ENCODE data around the gene GADD45GIP1. TPM values are rescaled to one million over a fixed set of nuclear protein-coding genes. Genes with fewer than 3 reads are reported as not detected.

GADD45GIP1 gene
- total and polyA plus RNA-seq, 2 donors (not counting 1 experiment from before 2014, with no cell fraction given), result 12.6 to 17.5 TPM

GRCh38 chr19:12944104-12944674, 12.8 kb downstream of the GADD45GIP1 start:
- POLR2A ChIA-PET, result interaction anchor here (0.8 kb wide), 1 partner anchor 53 kb away, joined by 3 read pairs; the partner anchor contains the start of gene GCDH
- Histone ChIP-seq H3K27ac (ENCODE audit: low read length in 2 of 2) (peak overlapping the region; percentile 68 to 86), H3K9ac (ENCODE audit: low read length) (no peak overlapping the region), H2AFZ (ENCODE audit: insufficient read depth, low read depth, low read length, poor library complexity, severe bottlenecking) (no peak overlapping the region), H3K4me2 (replicated peaks; ENCODE audit: low read depth, low read length, poor library complexity, severe bottlenecking) (no peak overlapping the region), H3K27me3 (replicated peaks in 1 of 4; ENCODE audit: control extremely low read depth in 1 of 4, control insufficient read depth in 3 of 4, insufficient read depth in 4 of 4, low read length in 3 of 4) (no peaks in the 10 kb centered on the region), H3K4me1 (ENCODE audit: control insufficient read depth in 2 of 2, insufficient read depth in 2 of 2, low read length in 2 of 2) (peaks cover 32 to 58% of the 10 kb centered on the region in 2 donors), H3K36me3 (replicated peaks in 1 of 2; ENCODE audit: control extremely low read depth in 1 of 2, control insufficient read depth in 1 of 2, extremely low read depth in 1 of 2, insufficient read depth in 2 of 2, low read length in 1 of 2) (peaks cover 0 to 73% of the 10 kb centered on the region in 2 experiments), H3K4me3 (ENCODE audit: control extremely low read depth in 1 of 5, extremely low read depth in 1 of 5, insufficient read depth in 1 of 5, low read depth in 2 of 5, low read length in 4 of 5) (no peak overlapping the region), H3K9me3 (ENCODE audit: control extremely low read depth in 1 of 3, control insufficient read depth in 2 of 3, insufficient read depth in 1 of 3, low read length in 2 of 3) (peaks cover 0 to 7% (median 0%) of the 10 kb centered on the region in 3 donors), H4K20me1 (ENCODE audit: control insufficient read depth, insufficient read depth, low read length, poor library complexity, severe bottlenecking) (peaks cover 51% of the 10 kb centered on the region), H3K79me2 (ENCODE audit: control insufficient read depth, insufficient read depth, low read length) (peaks cover 61% of the 10 kb centered on the region)
- intact Hi-C loops (cut with micrococcal nuclease), result no loop called here
- no peak for ATAC-seq (ENCODE audit: low read depth)
- no peaks in the 10 kb centered on the region for H3K27me3 Mint-ChIP-seq
- CTCF ChIA-PET, result interaction anchor here (0.6 to 0.7 kb wide), 2 partner anchors 21 to 33 kb away, joined by 3 to 4 read pairs; no protein-coding TSS in a partner anchor
- WGBS (ENCODE audit: insufficient coverage), result no CpG with 5 or more reads among the region's 2 CpGs
- peak overlapping the region; percentile 46 for H3K27ac Mint-ChIP-seq
- no peaks in the 10 kb centered on the region for H3K9me3 Mint-ChIP-seq (ENCODE audit: insufficient read depth)
- TF ChIP-seq EZH2 (IDR thresholded peaks at IDR 0.05; ENCODE audit: borderline replicate concordance, insufficient read depth, low read depth, low read length, poor library complexity, severe bottlenecking) (no peak), CTCF (IDR thresholded peaks at IDR 0.05) (no peak)
- no peak overlapping the region for H3K4me3 Mint-ChIP-seq
- H3K4me1 Mint-ChIP-seq, result peaks cover 60% of the 10 kb centered on the region
- no peak for DNase-seq

GRCh38 chr19:12943437-12944044, 13.5 kb downstream of the GADD45GIP1 start:
- intact Hi-C loops (cut with micrococcal nuclease), result no loop called here
- Mint-ChIP-seq H3K27me3 (no peaks in the 10 kb centered on the region), H3K27ac (peak overlapping the region; percentile 43), H3K9me3 (ENCODE audit: insufficient read depth) (no peaks in the 10 kb centered on the region), H3K4me1 (peaks cover 64% of the 10 kb centered on the region), H3K4me3 (peak overlapping the region; percentile 19)
- WGBS (ENCODE audit: insufficient coverage), result 86% methylated on average over 10 of the region's 18 CpGs
- ChIA-PET POLR2A (interaction anchor here (0.8 kb wide), 1 partner anchor 52 kb away, joined by 3 read pairs; the partner anchor contains the start of gene GCDH), CTCF (interaction anchor here (0.7 kb wide), 1 partner anchor 22 kb away, joined by 4 read pairs; no protein-coding TSS in a partner anchor)
- Histone ChIP-seq H2AFZ (ENCODE audit: insufficient read depth, low read depth, low read length, poor library complexity, severe bottlenecking) (no peak overlapping the region), H3K79me2 (ENCODE audit: control insufficient read depth, insufficient read depth, low read length) (peaks cover 67% of the 10 kb centered on the region), H3K9ac (ENCODE audit: low read length) (no peak overlapping the region), H3K36me3 (replicated peaks in 1 of 2; ENCODE audit: control extremely low read depth in 1 of 2, control insufficient read depth in 1 of 2, extremely low read depth in 1 of 2, insufficient read depth in 2 of 2, low read length in 1 of 2) (peaks cover 0 to 67% of the 10 kb centered on the region in 2 experiments), H3K27me3 (replicated peaks in 1 of 4; ENCODE audit: control extremely low read depth in 1 of 4, control insufficient read depth in 3 of 4, insufficient read depth in 4 of 4, low read length in 3 of 4) (no peaks in the 10 kb centered on the region), H3K27ac (ENCODE audit: low read length in 2 of 2) (peak overlapping the region in 1 of 2 donors; percentile 30), H3K4me3 (ENCODE audit: control extremely low read depth in 1 of 5, extremely low read depth in 1 of 5, insufficient read depth in 1 of 5, low read depth in 2 of 5, low read length in 4 of 5) (no peak overlapping the region), H3K9me3 (ENCODE audit: control extremely low read depth in 1 of 3, control insufficient read depth in 2 of 3, insufficient read depth in 1 of 3, low read length in 2 of 3) (peaks cover 0 to 7% (median 0%) of the 10 kb centered on the region in 3 donors), H3K4me2 (replicated peaks; ENCODE audit: low read depth, low read length, poor library complexity, severe bottlenecking) (no peak overlapping the region), H4K20me1 (ENCODE audit: control insufficient read depth, insufficient read depth, low read length, poor library complexity, severe bottlenecking) (peaks cover 51% of the 10 kb centered on the region), H3K4me1 (ENCODE audit: control insufficient read depth in 2 of 2, insufficient read depth in 2 of 2, low read length in 2 of 2) (peaks cover 32 to 62% of the 10 kb centered on the region in 2 donors)
- DNase-seq, result no peak
- no peak for ATAC-seq (ENCODE audit: low read depth)
- no peak for TF ChIP-seq EZH2 (IDR thresholded peaks at IDR 0.05; ENCODE audit: borderline replicate concordance, insufficient read depth, low read depth, low read length, poor library complexity, severe bottlenecking)
- no peak for TF ChIP-seq CTCF (IDR thresholded peaks at IDR 0.05)

Measured in B cell (primary cell).